HG02798 (cell line): ENCODE results near the gene OTUD5.

Experiments used
- ATAC-seq: cut with Tn5 transposase; IDR thresholded peaks from one replicate; pipeline ENCODE4 v1.9.1; 2021; ENCODE audit warnings: mild to moderate bottlenecking; ENCODE audit not compliant: unreplicated experiment, poor library complexity

OTUD5 gene

DNA sequence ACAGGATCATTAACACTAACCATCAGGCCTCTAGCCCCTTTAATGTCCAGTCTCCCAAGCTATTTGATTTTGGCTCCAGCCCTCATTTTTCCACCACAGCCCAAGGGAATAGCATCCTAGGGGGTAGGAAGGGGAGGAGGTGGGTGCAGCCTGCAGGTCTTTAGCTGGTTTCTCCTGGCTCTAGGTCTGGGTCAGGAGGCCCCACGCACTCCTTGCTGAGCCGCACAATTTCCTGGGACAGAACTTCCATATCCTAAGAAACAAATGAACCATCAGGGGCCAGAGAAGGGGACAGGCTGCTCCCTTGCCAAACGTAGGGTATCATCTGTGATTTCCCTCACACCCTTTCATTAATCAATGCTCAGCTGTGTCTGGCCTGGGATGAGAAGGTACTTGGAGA is 16.6 kb upstream of the OTUD5 start:
- ATAC-seq = no peak

DNA sequence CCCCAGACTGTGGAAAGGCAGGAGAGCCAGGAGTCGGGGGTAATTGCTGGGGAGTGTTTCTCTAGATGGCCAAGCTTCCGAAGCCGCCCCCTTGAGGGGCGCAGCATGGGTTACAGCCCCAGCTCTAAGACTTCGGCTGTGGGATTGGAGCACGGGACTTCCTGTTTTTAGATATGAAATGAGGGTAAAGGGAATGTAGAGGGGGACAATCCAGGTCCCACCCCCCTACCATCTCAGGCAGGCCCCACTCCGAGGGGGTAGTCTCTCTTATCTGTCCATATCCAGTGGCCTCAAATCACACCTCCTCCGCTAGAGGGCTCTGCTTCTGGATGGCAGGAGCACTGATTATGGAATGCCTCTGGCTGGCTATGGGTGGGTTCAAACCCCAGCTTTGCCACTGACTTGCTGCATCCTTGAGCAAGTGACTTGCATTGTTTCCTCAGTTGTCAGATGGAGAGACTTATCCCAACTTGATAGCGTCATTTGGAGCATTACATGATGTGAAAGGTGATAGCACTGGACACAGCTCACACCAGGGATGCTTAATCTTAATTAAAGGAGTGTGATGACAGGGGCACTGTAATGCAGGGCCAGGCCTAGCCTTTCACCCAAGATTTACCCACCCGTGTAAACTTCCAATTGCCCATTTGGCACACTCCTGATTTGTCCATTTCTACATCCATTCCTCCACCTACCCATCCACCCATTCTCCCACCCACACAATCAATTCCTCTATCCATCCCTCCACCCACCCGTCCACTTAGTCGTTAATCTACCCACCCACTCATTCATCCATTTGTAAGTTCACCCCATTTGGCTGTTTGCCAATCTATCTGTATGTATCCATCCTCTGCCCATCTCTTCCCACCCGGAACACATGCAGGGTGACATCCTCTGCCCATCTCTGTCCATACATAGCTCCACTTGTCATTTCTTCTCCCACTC is 15.1 kb upstream of the OTUD5 start:
- ATAC-seq = no peak

DNA sequence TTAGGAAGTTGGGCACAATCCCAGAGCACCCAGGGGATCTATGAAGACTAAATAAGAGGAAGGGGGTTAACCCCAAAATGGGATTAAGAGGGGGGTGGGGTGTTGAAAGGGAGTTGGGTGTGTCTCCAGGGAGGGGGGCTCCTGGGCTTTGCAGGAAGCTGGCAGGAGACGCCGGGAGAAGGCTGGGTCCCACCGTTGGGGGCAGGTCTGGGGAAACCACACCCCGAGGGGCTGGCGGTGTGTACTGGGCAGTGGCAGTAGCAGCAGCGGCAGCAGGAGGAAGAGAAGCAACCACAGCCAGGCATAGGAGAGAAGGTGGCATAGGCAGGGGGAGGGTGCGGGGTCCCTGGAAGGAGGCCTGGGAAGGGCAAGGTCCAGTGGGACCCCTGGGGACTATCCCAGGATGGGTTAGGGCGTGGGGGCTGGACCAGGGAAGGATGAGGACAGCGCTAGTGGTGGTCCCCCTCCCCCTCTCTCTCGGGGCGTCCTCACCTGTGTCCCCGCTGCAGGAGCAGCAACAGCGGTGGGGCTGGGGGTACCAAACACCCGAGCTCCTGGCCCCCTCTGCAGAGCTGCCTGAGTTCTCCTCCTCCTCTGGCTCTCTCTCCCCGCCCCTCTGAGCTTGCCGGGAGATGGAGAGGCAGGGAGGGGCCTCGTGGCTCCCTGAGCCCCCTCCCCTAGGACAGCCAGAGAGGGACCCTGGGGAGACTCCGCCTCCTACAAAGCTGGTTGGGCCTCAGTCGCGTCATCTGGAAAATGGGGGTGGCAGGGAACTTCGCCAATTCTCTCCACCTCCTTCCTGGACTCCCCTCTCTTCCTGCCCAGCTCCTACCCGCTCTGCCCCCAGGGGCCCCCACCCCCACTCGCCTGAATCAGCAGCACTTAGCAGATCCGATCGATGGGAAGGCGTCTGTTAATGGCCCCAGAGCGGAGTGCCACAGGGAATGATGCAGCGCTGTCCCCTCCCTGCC is 14.1 kb upstream of the OTUD5 start, which contains the start of gene KCND1:
Gene KCND1 (minus strand): TSS at position 596 of the 971 bp plus-strand sequence. CDS start 1,573 bp downstream, outside the sequence.
- no peak for ATAC-seq

DNA sequence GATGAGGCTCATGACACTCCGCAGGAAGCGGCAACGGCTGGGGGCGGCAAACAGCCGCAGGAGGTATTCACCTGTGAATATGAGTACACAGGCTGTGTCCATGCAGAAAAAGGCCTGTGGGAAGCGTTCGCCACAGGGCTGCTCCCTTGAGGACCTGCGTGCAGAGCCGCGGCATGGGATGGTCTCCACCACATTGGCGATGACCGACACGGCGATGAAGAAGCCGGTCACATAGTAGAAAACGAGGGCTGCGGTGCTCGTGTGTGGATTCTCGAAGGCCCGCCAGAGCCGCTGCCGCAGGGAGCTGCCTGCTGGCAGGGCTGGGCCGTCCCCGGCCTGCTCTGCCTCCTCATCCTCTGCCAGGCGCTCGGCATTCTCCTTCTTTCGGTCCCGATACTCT is 12.1 kb upstream of the OTUD5 start:
- no peak for ATAC-seq

DNA sequence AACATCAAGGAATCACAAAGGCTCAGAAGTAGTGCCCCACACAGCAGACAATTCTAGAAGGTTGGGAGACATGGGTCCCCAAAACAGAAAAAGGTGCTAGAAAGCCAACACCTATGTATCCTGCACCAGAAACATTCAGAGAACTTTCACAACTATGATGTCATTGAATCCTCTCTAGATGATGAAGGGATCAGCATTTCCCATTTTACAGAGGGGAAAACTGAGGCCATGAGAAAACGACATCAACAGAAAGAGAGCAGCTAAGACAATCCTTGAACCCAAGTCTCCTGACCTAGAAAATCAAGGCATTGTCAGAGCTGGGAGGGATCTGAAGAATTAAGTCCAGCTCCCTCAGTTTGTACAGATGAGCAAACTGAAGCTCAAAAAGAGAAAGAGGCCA is 11.0 kb upstream of the OTUD5 start:
- ATAC-seq = no peak

DNA sequence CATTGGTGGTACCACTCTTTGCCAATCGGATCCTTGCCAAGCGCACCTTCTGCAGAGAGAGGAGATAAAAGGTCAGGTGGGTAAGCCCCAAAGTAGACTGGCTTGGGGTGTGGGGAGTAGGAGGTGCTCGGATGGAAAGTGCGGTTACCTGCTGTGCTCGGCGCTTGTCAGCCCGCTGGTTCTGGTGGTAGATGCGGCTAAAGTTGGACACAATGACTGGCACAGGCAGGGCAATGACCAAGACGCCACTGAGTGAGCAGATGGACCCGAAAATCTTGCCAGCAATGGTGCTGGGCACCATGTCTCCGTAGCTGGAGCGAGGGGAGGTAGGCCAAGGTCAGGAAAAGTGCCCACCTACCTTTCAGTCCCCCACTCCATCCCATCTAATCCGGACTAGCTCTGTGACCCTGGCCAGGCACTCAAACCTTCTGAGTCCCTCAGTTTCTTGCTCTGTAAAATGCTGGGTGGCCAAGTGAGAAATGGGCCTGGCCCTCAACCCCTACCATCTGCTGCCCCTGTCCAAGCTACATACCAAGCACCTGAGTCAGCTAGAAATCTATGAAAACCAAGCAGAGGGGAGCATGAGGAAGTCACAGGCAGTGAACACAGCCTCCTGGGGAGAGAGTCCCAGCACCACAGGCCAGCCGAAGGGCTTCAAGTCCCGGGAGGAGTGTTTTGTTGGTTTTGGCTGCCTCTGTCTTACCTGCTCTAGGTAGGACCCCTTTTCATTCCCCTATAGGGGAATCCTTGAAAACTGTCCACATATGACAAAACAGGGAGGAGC is 9.6 kb upstream of the OTUD5 start:
- no peak for ATAC-seq

DNA sequence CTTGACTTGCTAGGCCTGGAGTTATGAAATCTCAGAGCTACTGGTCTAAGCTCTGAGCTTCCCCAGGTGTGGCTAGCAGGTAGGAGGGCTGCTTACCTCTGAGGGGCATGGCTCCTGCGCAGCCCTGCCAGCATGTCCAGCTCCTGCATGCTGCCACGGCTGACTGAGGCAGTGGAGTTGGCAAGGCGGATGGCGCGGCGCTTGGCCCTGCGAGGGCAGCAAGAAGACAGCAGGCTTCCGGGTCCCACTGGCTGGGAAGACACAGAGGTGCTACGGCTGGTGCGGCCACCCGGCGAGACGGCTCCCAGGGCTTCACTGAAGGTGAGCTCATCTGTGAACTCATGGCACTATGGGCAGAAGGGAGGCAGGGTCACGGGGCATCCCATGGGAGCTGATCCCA is 8.6 kb upstream of the OTUD5 start:
- no peak for ATAC-seq

DNA sequence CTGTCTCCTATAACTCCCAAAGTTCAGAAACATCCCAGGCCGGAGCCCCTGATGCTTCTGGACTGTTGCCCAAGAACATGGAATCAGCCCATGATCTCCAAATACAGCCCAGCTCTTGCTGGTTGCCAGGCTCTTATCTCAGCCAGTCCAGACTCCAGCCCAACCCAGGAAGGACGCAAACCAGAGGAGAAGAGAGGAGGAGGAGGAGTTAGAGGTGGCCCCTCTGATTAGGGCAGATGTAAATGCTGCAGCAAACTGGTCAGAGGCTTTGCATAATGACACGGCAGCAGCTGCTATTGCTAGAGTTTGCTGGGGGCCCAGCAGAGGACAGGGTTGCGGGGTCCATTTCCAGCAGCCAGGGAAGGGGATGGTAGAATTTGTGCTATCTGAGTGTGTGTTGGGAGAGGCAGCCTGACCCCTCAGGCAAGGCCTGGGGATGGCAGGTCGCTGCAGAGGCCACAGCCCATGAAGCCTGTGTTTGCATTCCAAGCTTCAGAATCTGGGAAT is 4.2 kb upstream of the OTUD5 start:
- ATAC-seq = no peak

DNA sequence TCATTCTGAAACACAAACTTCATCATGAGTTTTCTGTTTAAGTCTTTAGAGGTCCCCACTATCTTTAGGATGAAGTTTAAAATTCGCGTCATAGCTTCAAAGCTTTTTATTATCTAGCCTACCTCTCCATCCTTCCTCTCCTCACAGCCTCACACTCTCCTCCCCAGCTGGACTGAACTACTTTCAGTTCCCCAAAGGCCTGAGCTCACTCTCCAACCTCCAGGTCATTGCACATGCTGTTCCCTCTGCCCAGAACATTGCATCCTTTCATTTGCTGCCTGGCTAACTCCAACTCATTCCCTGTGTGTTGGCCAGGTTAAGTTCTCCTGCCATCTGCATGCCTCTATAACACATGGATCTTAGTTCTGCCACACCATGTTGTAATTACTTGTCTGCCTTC is 2.9 kb upstream of the OTUD5 start:
- no peak for ATAC-seq

DNA sequence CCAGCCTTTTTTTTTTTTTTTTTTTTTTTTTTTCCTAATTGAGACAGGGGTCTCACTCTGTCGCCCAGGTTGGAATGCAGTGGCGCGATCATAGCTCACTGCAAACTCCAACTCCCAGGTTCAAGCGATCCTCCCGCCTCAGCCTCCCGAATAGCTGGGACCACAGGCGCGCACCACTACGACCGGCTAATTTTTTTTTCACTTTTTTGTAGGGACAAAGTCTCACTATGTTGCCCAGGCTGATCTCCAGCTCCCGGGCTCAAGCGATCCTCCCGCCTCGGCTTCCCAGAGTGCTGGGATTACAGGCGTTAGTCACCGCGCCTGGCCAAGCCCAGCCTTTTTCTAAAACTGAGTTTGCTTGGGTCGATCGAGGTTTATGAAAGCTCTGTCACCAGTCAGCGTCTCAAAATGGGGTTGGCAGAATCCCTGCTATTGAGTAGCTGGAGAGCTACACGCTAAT is 1.3 kb upstream of the OTUD5 start:
- ATAC-seq = no peak

DNA sequence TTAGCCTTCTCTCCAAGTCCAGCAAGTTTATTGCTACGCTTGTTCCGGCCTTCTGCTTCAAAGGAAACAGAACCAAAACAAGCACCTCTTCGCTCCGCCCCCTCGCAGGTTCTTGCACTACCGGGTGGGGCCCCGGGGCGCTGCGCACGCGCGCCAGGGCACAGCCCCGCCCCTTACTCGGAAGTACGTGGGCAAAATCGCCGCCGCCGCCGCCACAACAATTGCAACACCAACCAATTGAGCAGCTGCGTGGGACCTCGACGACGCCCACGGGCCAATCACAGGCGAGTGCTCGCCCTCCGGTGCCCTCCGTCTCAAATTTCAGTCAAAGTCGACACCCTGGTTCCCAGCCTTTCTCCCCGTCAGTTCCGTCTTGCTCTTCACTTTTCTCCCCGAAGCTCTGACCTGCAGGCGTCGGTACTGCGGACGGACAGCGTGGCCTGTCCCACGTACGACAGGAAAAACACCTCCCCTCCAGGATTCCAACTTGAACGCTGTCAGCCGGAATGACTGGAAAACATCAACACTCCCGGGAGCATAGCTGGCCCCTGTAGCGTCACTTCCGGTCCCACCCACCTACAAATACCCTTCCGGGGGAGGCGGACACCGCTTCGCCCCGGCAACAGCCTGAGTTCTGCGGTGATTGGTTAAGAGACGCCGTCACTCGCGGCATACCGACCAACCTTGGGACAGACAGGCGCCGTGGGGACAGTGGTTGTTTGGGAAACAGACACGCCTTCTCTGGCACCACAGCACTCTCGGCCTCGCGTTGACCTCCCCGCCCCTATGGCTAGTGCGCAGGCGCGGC is 624 bp upstream of the OTUD5 start:
- ATAC-seq = peak; percentile 91

DNA sequence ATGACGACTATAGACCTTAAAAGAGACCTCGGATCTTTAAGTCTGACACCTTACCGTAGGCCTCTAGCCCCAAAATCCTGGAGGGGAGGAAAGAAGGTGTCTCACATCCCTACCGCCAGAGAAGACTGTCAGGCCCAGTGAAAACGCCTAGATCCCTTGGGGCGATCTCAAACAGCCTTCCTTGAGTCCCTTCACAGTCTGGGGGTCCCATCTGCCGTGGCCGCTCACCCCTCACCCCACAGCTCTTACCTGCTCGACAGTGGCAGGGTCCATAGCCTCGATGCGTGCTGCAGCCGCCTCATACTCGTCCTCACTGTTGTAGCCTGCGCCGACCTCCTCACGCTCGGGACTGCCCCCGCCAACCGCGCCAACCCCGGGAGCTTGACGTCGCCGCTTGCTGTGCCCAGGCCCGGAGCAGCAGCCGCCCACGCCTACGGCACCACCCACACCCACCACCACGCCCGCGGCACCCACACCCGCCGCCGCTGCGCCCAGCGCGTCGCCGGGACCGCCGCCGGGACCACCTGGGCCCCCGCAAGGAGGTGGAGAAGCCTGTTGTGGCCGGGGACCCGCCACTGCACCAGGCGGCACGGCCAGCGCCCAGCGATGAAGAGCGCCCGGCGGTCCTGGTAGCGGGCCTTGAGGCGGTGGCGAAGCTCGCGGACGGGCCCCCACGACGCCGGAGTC is 536 bp downstream of the OTUD5 start:
- peak; percentile 0 for ATAC-seq

DNA sequence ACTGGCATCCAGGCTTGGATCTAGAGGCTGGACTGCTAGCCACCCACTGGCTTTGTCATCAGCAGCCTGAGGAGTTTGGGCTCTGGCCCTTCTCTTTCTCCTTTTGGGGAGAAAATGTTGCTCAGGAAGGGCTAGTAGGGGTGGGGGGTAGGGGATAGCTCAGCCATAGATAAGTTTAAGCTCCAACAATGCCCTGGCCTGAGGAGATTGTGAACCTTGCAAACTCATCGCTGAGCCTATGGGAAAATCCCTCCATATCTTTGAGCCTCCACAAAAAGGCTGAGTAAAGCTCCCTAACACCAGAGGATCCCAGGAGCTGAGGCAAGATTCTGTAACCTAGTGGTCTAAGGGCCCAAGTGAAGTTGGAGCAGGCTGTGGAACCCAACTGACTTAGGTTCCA is 8.8 kb downstream of the OTUD5 start:
- ATAC-seq = no peak

DNA sequence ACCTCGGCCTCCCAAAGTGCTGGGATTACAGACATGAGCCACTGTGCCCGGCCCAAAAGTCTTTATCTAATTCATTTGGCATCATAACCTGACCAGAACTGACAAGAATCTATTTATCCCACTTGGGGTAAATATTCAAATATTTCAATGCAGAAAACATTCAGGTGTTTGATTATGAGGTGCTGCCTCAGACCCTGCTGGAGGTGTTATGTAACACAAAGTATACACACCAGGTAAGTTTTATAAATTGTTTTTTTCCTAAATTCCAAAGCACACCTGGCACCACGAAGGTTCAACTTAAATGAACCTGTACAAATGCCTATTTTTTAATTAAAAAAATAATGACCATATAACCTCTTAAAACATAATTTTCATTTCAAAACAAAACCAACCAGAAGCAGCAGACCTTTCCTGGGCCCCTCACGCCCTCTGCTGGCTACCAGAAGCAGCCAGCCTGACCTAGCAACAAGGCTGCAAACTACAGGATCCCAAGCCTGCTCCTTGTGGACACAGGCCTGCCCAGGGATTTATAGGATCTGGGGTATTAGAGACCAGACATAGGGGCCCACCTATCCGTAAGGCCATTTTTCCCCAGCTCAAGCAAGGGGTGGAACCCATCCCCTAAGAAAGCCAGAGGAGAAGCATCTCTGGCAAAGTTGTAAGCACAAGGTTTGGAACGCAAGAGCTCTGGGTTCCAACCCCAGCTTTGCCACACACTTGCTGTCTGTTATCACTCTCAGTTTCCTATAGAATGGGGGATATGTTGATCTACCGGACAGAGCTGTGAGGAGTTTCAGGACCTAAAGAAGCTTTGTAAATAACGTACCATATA is 11.7 kb downstream of the OTUD5 start:
- ATAC-seq = no peak

DNA sequence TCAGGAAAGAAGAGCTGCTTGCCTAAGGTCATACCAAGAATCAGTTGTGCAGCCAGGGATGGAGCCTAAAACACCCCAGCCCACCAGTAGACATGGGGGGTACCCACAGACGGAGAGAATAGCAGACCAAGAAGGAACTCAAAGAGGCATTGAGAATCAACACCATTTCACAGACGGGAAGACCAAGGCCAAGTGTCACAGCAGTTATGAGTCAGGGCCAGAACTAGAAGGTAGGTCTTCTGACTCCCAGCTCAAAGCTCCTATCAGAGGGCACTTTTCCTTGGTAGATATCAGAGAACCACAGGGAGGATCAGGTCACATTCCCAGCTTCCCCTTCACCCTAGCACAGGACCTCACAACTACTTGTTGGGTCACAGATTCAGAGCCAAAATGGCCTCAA is 14.5 kb downstream of the OTUD5 start:
- ATAC-seq = no peak

DNA sequence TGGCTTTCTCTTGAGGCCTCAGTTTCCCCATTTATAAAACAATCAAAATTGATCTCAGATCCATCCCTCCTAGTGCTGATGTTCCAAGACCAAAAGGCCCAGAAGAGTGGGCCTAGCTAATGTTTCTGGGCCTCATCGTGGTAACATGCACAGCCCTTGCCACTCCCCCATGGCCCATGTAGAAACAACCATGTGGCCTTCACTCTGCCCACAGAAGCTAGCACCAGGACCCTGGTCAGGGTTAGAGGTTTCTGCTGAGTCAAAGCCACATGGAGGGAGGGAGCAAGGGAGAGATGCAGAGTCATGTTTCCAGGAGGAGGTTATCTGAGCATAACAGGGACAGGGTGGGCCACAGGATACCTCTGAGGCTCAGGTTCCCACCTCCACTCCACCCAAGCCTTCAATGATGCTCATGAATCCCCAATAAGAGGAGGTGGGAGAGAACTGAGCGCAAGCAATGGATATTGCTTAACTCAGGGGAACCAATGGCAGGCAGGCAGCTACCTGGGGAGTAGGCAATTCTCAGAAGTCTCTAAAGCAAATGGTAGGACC is 16.9 kb downstream of the OTUD5 start:
- no peak for ATAC-seq

DNA sequence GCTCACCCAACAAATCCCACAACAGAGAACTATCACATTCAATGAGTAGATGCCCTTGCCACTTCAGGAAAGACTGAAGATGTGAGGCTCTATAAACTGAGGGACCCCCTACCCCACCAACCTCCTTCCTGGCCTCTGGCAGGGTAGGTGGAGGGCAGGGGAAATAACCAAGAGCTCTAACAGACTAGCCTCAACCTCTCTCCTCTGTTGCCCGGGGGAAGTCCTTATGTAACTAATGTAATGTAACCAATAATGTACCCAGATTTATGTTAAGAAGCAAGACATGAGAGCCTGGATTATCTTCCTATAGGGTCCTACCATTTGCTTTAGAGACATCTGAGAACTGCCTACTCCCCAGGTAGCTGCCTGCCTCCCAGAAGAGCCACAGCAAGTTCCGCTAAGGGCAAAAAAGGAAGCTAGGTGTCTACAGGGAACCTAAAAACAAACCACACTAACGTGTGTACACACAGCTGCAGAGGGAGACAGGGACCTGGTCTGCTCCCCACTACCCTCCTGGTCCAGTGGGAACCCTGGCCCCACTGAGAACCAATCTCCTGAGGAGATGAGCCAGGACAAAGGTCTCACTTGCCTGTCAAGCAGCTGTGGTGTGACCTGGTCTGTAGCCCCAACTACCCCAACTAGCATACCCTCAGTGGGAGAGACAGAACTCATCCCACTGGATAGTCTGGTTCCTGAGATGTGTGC is 17.7 kb downstream of the OTUD5 start:
- no peak for ATAC-seq
